ENCODE data around the gene RAMP1. TPM values are rescaled to one million over a fixed set of nuclear protein-coding genes. Genes with fewer than 3 reads are reported as not detected.

RAMP1 gene
- total RNA-seq, 1 experiment from 2014 or later = not detected

- in situ Hi-C loops (cut with HindIII; ENCODE audit: low pct_unique_long_range_greater_than_20kb, low sequenced_read_pairs) = no loop called here
- no peak for DNase-seq (ENCODE audit: low read depth)
These were observed 96.4 kb downstream of the RAMP1 start for GRCh38 chr2:237955640-237956401.

- in situ Hi-C loops (cut with HindIII; ENCODE audit: low pct_unique_long_range_greater_than_20kb, low sequenced_read_pairs) = no loop called here
These were observed 96.9 kb downstream of the RAMP1 start for GRCh38 chr2:237956402-237956736.

GRCh38 chr2:237961637-237962036 is 102.2 kb downstream of the RAMP1 start:
- no peak for DNase-seq (ENCODE audit: low read depth)
- in situ Hi-C loops (cut with HindIII; ENCODE audit: low pct_unique_long_range_greater_than_20kb, low sequenced_read_pairs) = no loop called here

More at GRCh38 chr2:237956402-237956736, 96.9 kb downstream of the RAMP1 start:
- DNase-seq (ENCODE audit: low read depth) = no peak

Other genes with a start within 250 kb of the RAMP1 start
- gene LRRFIP1, start 232.0 kb upstream of the RAMP1 start, total RNA-seq (2014; rRNA removed; shearing (Covaris generic); ENCODE audit: low replicate concordance) = 10.9 and 14.4 TPM in 2 replicates
- 0.03 TPM in 1 of 2 replicates, not detected in the other for gene RBM44, start 60.8 kb upstream of the RAMP1 start, total RNA-seq (2014; rRNA removed; shearing (Covaris generic); ENCODE audit: low replicate concordance)
- gene UBE2F, start 107.4 kb downstream of the RAMP1 start, total RNA-seq (2014; rRNA removed; shearing (Covaris generic); ENCODE audit: low replicate concordance) = 36.6 and 80.4 TPM in 2 replicates
- 16.7 and 33.8 TPM in 2 replicates for gene SCLY, start 201.4 kb downstream of the RAMP1 start, total RNA-seq (2014; rRNA removed; shearing (Covaris generic); ENCODE audit: low replicate concordance)
- 0.10 TPM in 1 of 2 replicates, not detected in the other for gene ESPNL, start 240.7 kb downstream of the RAMP1 start, total RNA-seq (2014; rRNA removed; shearing (Covaris generic); ENCODE audit: low replicate concordance)

All from Caki2 (cell line).